HCT116 (cell line): Measurements from ENCODE around the gene MED7. TPM values are rescaled to one million over a fixed set of nuclear protein-coding genes. Genes with fewer than 3 reads are reported as not detected.

Experiments used
- ATAC-seq: fragments of 200-7000 bp; cut with Tn5 transposase; 2 replicates; pipeline ENCODE4 v1.9.1; 2020; ENCODE audit warnings: mild to moderate bottlenecking, moderate library complexity
- BruUV-seq: library from RNA; stranded (reverse); fragments of 400-500 nt; replicated peaks from 2 replicates; lab custom pipeline; 2021; lab: Mats Ljungman, UMichigan
- CTCF ChIA-PET: fragments of 300-600 bp; sonication (Branson Sonifier 250); formaldehyde crosslinking; loops from one replicate; lab custom pipeline; 2021; ENCODE audit warnings: antibody characterized with exemption; lab: Charles Lee
- POLR2A ChIA-PET: fragments of 300-600, 350-600 bp; sonication (Branson Sonifier 250); formaldehyde crosslinking; loops from one replicate; lab custom pipeline; 2021; ENCODE audit warnings: antibody characterized with exemption; lab: Charles Lee
- RAD21 ChIA-PET, 2 experiments: fragments of 300-600 bp; sonication (Branson Sonifier 250); formaldehyde crosslinking; loops; one replicate each; lab custom pipeline; 2023; ENCODE audit warnings: low total read pairs in 2 of 2; ENCODE audit not compliant: uncharacterized antibody in 2 of 2, unreplicated experiment in 2 of 2, low non-redundant PET in 1 of 2; lab: Charles Lee
- DNase-seq: peaks from one replicate; pipeline ENCODE4 v3.0.0-alpha.2; 2010; ENCODE audit warnings: low read depth, low spot score
- H2AFZ ChIP-seq: fragments of 200-600 bp; shearing (Covaris generic), sonication (generic); 2 replicates; pipeline ENCODE4 v1.6.1; 2017; ENCODE audit warnings: low read depth, mixed run types, mixed read lengths, antibody characterized with exemption, low read length; ENCODE audit not compliant: poor library complexity, severe bottlenecking
- H3K27ac ChIP-seq: 2 replicates; pipeline ENCODE4 v1.5.1; 2012; ENCODE audit warnings: low read depth, low read length
- H3K27me3 ChIP-seq: fragments of 200-600 bp; sonication (generic); 2 replicates; pipeline ENCODE4 v1.6.1; 2016; ENCODE audit warnings: mixed run types, low read length, mixed read lengths; ENCODE audit not compliant: insufficient read depth
- H3K36me3 ChIP-seq, 2 experiments: fragments of 200-500 bp in 1 of 2; fragments of 200-600 bp in 1 of 2; sonication (Bioruptor generic) in 1 of 2; sonication (generic) in 1 of 2; 2 replicates each; pipeline versions ENCODE4 v1.5.1 to v1.6.1; 2014 to 2016; ENCODE audit warnings: low read length in 2 of 2, inconsistent platforms in 1 of 2, mixed read lengths in 1 of 2, mixed run types in 1 of 2; ENCODE audit not compliant: insufficient read depth in 2 of 2, control insufficient read depth in 1 of 2
- H3K4me1 ChIP-seq, 2 experiments: fragments of 200-600 bp in 1 of 2; sonication (generic) in 1 of 2; 2 replicates each; pipeline versions ENCODE4 v1.5.1 to v1.6.1; 2012 to 2017; ENCODE audit warnings: low read length in 2 of 2, inconsistent platforms in 1 of 2, mild to moderate bottlenecking in 1 of 2, mixed read lengths in 1 of 2, mixed run types in 1 of 2, moderate library complexity in 1 of 2; ENCODE audit not compliant: insufficient read depth in 2 of 2, control insufficient read depth in 1 of 2
- H3K4me2 ChIP-seq: fragments of 200-600 bp; sonication (generic); 2 replicates; pipeline ENCODE4 v1.6.1; 2017; ENCODE audit warnings: mixed run types, low read length, mixed read lengths
- H3K4me3 ChIP-seq, 2 experiments: fragments of 200-600 bp in 1 of 2; sonication (generic) in 1 of 2; replicated peaks in 1 of 2; 2 replicates each; pipeline ENCODE4 v1.5.1; 2011 to 2016; ENCODE audit warnings: low read length in 2 of 2, control low read depth in 1 of 2, low read depth in 1 of 2, mild to moderate bottlenecking in 1 of 2, mixed read lengths in 1 of 2, mixed run types in 1 of 2
- H3K79me2 ChIP-seq: fragments of 200-600 bp; sonication (generic); 2 replicates; pipeline ENCODE4 v1.6.1; 2017; ENCODE audit warnings: mild to moderate bottlenecking, mixed run types, low read length, moderate library complexity, mixed read lengths; ENCODE audit not compliant: insufficient read depth
- H3K9ac ChIP-seq: fragments of 200-600 bp; sonication (generic); 2 replicates; pipeline ENCODE4 v1.6.1; 2016; ENCODE audit warnings: low read length, mixed read lengths
- H3K9me2 ChIP-seq: fragments of 200-600 bp; sonication (generic), shearing (Covaris generic); 2 replicates; pipeline ENCODE4 v1.6.1; 2017; ENCODE audit warnings: mixed run types, mild to moderate bottlenecking, moderate library complexity; ENCODE audit not compliant: insufficient read depth
- H3K9me3 ChIP-seq, 2 experiments: fragments of 200-500 bp in 1 of 2; fragments of 200-600 bp in 1 of 2; sonication (Bioruptor generic) in 1 of 2; sonication (generic) in 1 of 2; 2 replicates each; pipeline ENCODE4 v1.6.1; 2014 to 2017; ENCODE audit warnings: low read length in 2 of 2, mixed read lengths in 2 of 2, inconsistent platforms in 1 of 2, low read depth in 1 of 2, mild to moderate bottlenecking in 1 of 2, mixed run types in 1 of 2, moderate library complexity in 1 of 2; ENCODE audit not compliant: control insufficient read depth in 1 of 2, insufficient read depth in 1 of 2
- H4K20me1 ChIP-seq: fragments of 200-600 bp; sonication (generic), shearing (Covaris generic); 2 replicates; pipeline ENCODE4 v1.6.1; 2017; ENCODE audit warnings: mixed run types, mild to moderate bottlenecking, moderate library complexity; ENCODE audit not compliant: insufficient read depth
- CEBPB ChIP-seq: IDR thresholded peaks from 2 replicates; pipeline ENCODE4 v1.6.1; 2012; ENCODE audit warnings: low read depth
- CTCF ChIP-seq, 3 experiments: fragments of 200-600 bp in 1 of 3; sonication (generic) in 1 of 3; IDR thresholded peaks in 2 of 3; conservative IDR thresholded peaks in 1 of 3; 2 replicates each; pipeline ENCODE4 v1.5.1; 2012 to 2017; ENCODE audit warnings: low read depth in 2 of 3, low read length in 2 of 3, antibody characterized with exemption in 1 of 3, borderline replicate concordance in 1 of 3, control low read depth in 1 of 3, mild to moderate bottlenecking in 1 of 3, mixed read lengths in 1 of 3, mixed run types in 1 of 3, moderate library complexity in 1 of 3; ENCODE audit not compliant: insufficient read depth in 1 of 3
- ELF1 ChIP-seq: IDR thresholded peaks from 2 replicates; pipeline ENCODE4 v1.6.1; 2012; ENCODE audit warnings: low read depth, borderline replicate concordance
- EZH2 ChIP-seq: fragments of 200-600 bp; sonication (generic); IDR thresholded peaks from 2 replicates; pipeline ENCODE4 v1.6.1; 2017; ENCODE audit warnings: antibody characterized with exemption, mixed run types
- FOSL1 ChIP-seq: IDR thresholded peaks from 2 replicates; pipeline ENCODE4 v1.6.1; 2012; ENCODE audit warnings: low read depth
- MAX ChIP-seq: IDR thresholded peaks from 2 replicates; pipeline ENCODE4 v1.6.1; 2012
- POLR2A ChIP-seq: IDR thresholded peaks from 2 replicates; pipeline ENCODE4 v1.7.0; 2011; ENCODE audit warnings: borderline replicate concordance; ENCODE audit not compliant: insufficient read depth, insufficient read length; ENCODE audit errors: extremely low read depth
- POLR2AphosphoS5 ChIP-seq: IDR thresholded peaks from 2 replicates; pipeline ENCODE4 v1.6.1; 2011; ENCODE audit warnings: mild to moderate bottlenecking, low read depth, low read length, moderate library complexity
- SIN3A ChIP-seq: IDR thresholded peaks from 2 replicates; pipeline ENCODE4 v1.6.1; 2012; ENCODE audit warnings: low read depth
- SP1 ChIP-seq: IDR thresholded peaks from 2 replicates; pipeline ENCODE4 v1.6.1; 2012; ENCODE audit warnings: low read depth
- TCF7L2 ChIP-seq: IDR thresholded peaks from 2 replicates; pipeline ENCODE4 v1.7.0; 2011; ENCODE audit warnings: borderline replicate concordance, inconsistent platforms; ENCODE audit not compliant: insufficient read depth, insufficient read length; ENCODE audit errors: extremely low read depth
- YY1 ChIP-seq: IDR thresholded peaks from 2 replicates; pipeline ENCODE4 v1.6.1; 2011; ENCODE audit warnings: low read length, low read depth, moderate library complexity, mild to moderate bottlenecking; ENCODE audit not compliant: insufficient replicate concordance; ENCODE audit errors: extremely low read depth
- ZFX ChIP-seq: fragments of 450-650 bp; IDR thresholded peaks from 2 replicates; pipeline ENCODE4 v1.6.1; 2017
- ZNF274 ChIP-seq: fragments of 200-500 bp; sonication (Bioruptor generic); IDR thresholded peaks from 2 replicates; pipeline ENCODE4 v1.6.1; 2014; ENCODE audit warnings: mild to moderate bottlenecking, low read depth, low read length, inconsistent platforms
- intact Hi-C: fragments of 100-400 bp; cut with micrococcal nuclease; formaldehyde crosslinking; loops from 2 replicates; pipeline ENCODE4 v1.10.0; 2022
- total RNA-seq: library from RNA; stranded (reverse); gene quantifications from one replicate; pipeline ENCODE4 v1.2.1, GENCODE V29; 2021; ENCODE audit not compliant: unreplicated experiment
- TF ChIP-seq, protein P1 (sequence below): IDR thresholded peaks from 2 replicates; pipeline ENCODE4 v1.6.1; 2012; ENCODE audit warnings: low read depth

MED7 gene
- total RNA-seq, 1 experiment from 2014 or later, result 9.1 TPM

DNA sequence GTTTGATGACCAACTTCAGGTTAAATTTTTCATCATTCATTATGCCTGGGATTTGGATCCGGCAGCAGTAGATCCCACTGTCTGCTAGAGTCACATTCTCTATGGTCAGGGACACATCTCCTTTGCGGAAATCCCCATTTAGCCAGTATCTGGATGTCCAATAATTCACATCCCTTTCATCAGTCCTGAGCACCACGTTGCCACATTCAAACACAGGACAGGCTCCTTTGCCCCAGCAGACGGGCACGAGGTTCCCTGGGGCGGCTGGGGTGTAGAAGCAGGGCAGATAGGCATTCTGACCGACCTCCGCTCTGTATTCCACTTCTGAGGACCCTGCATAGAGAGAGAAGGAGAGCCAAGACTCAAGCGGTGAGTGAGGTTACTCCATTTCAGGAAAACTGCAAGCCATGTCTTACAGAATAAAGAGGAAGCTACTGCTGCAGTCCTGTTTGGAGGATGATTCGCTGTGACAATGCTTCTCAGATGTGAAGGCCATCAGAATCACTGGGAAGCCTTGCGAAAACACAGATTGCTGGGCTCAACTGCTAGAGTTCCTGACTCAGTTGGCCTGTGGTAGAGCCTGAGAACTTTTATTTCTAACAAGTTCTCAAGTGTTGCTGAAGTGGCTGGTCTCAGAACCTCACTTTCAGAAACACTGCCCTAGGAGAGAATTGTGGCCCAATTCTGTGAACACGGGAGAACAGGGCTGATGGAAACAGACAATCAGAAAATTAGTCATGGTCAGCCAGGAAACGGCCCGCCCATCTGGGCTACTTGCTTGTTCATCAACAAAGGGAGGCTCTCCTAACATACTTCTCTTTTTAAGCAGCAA is 35.8 kb downstream of the MED7 start (continued):
- TF ChIP-seq, protein P1, sequence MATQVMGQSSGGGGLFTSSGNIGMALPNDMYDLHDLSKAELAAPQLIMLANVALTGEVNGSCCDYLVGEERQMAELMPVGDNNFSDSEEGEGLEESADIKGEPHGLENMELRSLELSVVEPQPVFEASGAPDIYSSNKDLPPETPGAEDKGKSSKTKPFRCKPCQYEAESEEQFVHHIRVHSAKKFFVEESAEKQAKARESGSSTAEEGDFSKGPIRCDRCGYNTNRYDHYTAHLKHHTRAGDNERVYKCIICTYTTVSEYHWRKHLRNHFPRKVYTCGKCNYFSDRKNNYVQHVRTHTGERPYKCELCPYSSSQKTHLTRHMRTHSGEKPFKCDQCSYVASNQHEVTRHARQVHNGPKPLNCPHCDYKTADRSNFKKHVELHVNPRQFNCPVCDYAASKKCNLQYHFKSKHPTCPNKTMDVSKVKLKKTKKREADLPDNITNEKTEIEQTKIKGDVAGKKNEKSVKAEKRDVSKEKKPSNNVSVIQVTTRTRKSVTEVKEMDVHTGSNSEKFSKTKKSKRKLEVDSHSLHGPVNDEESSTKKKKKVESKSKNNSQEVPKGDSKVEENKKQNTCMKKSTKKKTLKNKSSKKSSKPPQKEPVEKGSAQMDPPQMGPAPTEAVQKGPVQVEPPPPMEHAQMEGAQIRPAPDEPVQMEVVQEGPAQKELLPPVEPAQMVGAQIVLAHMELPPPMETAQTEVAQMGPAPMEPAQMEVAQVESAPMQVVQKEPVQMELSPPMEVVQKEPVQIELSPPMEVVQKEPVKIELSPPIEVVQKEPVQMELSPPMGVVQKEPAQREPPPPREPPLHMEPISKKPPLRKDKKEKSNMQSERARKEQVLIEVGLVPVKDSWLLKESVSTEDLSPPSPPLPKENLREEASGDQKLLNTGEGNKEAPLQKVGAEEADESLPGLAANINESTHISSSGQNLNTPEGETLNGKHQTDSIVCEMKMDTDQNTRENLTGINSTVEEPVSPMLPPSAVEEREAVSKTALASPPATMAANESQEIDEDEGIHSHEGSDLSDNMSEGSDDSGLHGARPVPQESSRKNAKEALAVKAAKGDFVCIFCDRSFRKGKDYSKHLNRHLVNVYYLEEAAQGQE, result no peak
- TF ChIP-seq ELF1 (no peak), FOSL1 (no peak), CTCF (IDR thresholded peaks at IDR 0.05 in 2 of 3, conservative IDR thresholded peaks at IDR 0.05 in 1 of 3; ENCODE audit: borderline replicate concordance in 1 of 3, insufficient read depth in 1 of 3, low read depth in 2 of 3, low read length in 2 of 3) (no peak), POLR2A (no peak)

DNA sequence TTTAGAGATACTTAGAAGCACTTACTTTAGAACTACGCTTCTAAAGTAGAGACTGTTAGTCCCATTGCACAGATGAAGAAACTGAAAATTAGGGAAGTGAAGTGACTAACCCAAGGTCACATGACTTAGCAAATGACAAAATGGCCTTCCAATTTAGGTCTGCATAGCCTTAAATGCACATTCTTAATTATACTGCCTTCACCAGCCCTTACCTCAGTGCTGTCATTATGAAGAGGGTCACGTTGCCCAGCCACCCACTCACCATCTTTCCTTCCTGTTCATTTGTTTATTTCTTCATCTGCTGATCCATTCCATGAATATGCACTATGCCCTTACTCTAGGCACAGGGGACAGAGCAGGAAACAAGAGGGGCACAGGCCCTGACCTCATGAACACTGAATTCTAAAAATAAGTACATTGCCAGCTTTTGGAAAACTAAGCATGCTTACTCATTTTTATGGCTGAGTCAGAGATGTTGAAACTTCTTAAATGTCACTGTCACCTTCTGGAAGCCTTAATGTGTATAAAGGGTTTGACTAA is 42.5 kb downstream of the MED7 start:
- no peak overlapping the region for H3K4me3 ChIP-seq
- no TSS peak for BruUV-seq
- H4K20me1 ChIP-seq, result no peaks in the 10 kb centered on the region
- peaks cover 0 to 8% of the 10 kb centered on the region in 2 experiments; a peak in 2 of 4 replicates for H3K4me1 ChIP-seq
- ChIA-PET POLR2A (no interaction called here), CTCF (interaction anchor here (1.3 kb wide), 1 partner anchor 49 kb away, joined by 3 read pairs; no protein-coding TSS in a partner anchor), RAD21 (no interaction called here)
- peak overlapping the region; percentile 54 for H3K4me2 ChIP-seq
- intact Hi-C loops, result no loop called here
- H3K79me2 ChIP-seq, result no peaks in the 10 kb centered on the region
- H3K9me2 ChIP-seq, result no peaks in the 10 kb centered on the region
- no peaks in the 10 kb centered on the region for H3K27me3 ChIP-seq
- no peak overlapping the region for H3K9ac ChIP-seq
- H3K9me3 ChIP-seq, result no peaks in the 10 kb centered on the region
- H3K36me3 ChIP-seq, result no peaks in the 10 kb centered on the region
- ATAC-seq, result peak; percentile 38; the same call in 1 of the 2 replicates
- peak overlapping the region; percentile 98 for H2AFZ ChIP-seq
- DNase-seq, result no peak
- no peak overlapping the region for H3K27ac ChIP-seq
- no peak for TF ChIP-seq POLR2AphosphoS5
- no peak for TF ChIP-seq POLR2A
- TF ChIP-seq ZFX, result no peak
- 0 out of 2 replicates have a peak, but pooled peaks have one; percentile 12 for TF ChIP-seq SIN3A
- no peak for TF ChIP-seq YY1
- TF ChIP-seq EZH2, result no peak
- TF ChIP-seq TCF7L2, result no peak
- peak; percentile 57 for TF ChIP-seq MAX
- TF ChIP-seq SP1, result peak; percentile 65; the same call in 1 of the 2 replicates
- TF ChIP-seq ZNF274, result no peak
- no peak for TF ChIP-seq CTCF (IDR thresholded peaks at IDR 0.05 in 2 of 3, conservative IDR thresholded peaks at IDR 0.05 in 1 of 3; ENCODE audit: borderline replicate concordance in 1 of 3, insufficient read depth in 1 of 3, low read depth in 2 of 3, low read length in 2 of 3)
- TF ChIP-seq CEBPB, result peak; percentile 89
